T-cell (primary cell): ENCODE results near the gene DLAT. TPM values are rescaled to one million over a fixed set of nuclear protein-coding genes. Genes with fewer than 3 reads are reported as not detected.
"Not testable (repeated sequence)": the region's sequence is repeated elsewhere in the genome, so short reads cannot be mapped to it uniquely, and the experiment has no call there.

Experiments
- ATAC-seq, 4 experiments: fragments of 200-7000 bp in 3 of 4; fragments of 150-1000 bp in 1 of 4; cut with Tn5 transposase; replicated peaks in 1 of 4; 1 replicate in 3 of 4; 2 replicates in 1 of 4; pipeline ENCODE4 v1.10.0; 2021; ENCODE audit warnings: moderate library complexity in 3 of 4, mild to moderate bottlenecking in 2 of 4, moderate number of reproducible peaks in 1 of 4
- CTCF ChIA-PET, 2 donors: fragments of 300-600 bp; sonication (Branson Sonifier 250); formaldehyde crosslinking; loops; one replicate each; lab custom pipeline; 2022; ENCODE audit warnings: antibody characterized with exemption in 2 of 2; lab: Charles Lee
- POLR2A ChIA-PET, 2 donors: fragments of 300-600 bp; sonication (Branson Sonifier 250); formaldehyde crosslinking; loops; one replicate each; lab custom pipeline; 2022; ENCODE audit warnings: antibody characterized with exemption in 2 of 2; lab: Charles Lee
- DNase-seq, 35 experiments: peaks; one replicate each; pipeline versions ENCODE4 v3.0.0 to v3.0.0-alpha.2; 2013 to 2023
- H3K27ac ChIP-seq: one replicate; pipeline ENCODE4 v1.5.1; 2013; ENCODE audit warnings: low read length
- H3K27me3 ChIP-seq, 2 experiments: replicated peaks in 1 of 2; 1 replicate in 1 of 2; 2 replicates in 1 of 2; pipeline versions ENCODE4 v1.6.1 to v1.7.0; 2013; ENCODE audit warnings: low read length in 1 of 2, mixed read lengths in 1 of 2; ENCODE audit not compliant: control insufficient read depth in 2 of 2, insufficient read depth in 2 of 2; ENCODE audit errors: extremely low read depth in 1 of 2
- H3K36me3 ChIP-seq, 2 donors: 1 replicate in 1 of 2; 2 replicates in 1 of 2; pipeline versions ENCODE4 v1.6.1 to v1.7.0; 2013; ENCODE audit warnings: low read length in 1 of 2; ENCODE audit not compliant: control insufficient read depth in 2 of 2, insufficient read depth in 1 of 2; ENCODE audit errors: extremely low read depth in 1 of 2
- H3K4me1 ChIP-seq, 2 experiments: 1 replicate in 1 of 2; 2 replicates in 1 of 2; pipeline versions ENCODE4 v1.6.1 to v1.7.0; 2013; ENCODE audit warnings: low read length in 2 of 2, mixed read lengths in 1 of 2; ENCODE audit not compliant: insufficient read depth in 2 of 2, control insufficient read depth in 1 of 2; ENCODE audit errors: extremely low read depth in 1 of 2
- H3K4me3 ChIP-seq, 2 donors: 1 replicate in 1 of 2; 2 replicates in 1 of 2; pipeline versions ENCODE4 v1.5.1 to v1.7.0; 2013; ENCODE audit warnings: mild to moderate bottlenecking in 2 of 2, low read length in 1 of 2, moderate library complexity in 1 of 2; ENCODE audit not compliant: control insufficient read depth in 1 of 2; ENCODE audit errors: extremely low read depth in 1 of 2
- H3K9me3 ChIP-seq: 2 replicates; pipeline ENCODE4 v1.7.0; 2013
- H3K27ac Mint-ChIP-seq, 2 donors: one replicate each; pipeline ENCODE4 v1.8.0; 2020 to 2021; ENCODE audit warnings: mild to moderate bottlenecking in 2 of 2, mixed read lengths in 2 of 2
- H3K27me3 Mint-ChIP-seq, 2 donors: one replicate each; pipeline ENCODE4 v1.8.0; 2021 to 2022; ENCODE audit warnings: mixed read lengths in 2 of 2
- H3K36me3 Mint-ChIP-seq: one replicate; pipeline ENCODE4 v1.8.0; 2021; ENCODE audit warnings: mixed read lengths
- H3K4me1 Mint-ChIP-seq, 3 donors: one replicate each; pipeline ENCODE4 v1.8.0; 2020 to 2022; ENCODE audit warnings: mixed read lengths in 3 of 3, mild to moderate bottlenecking in 1 of 3
- H3K4me3 Mint-ChIP-seq, 3 donors: one replicate each; pipeline ENCODE4 v1.8.0; 2020 to 2022; ENCODE audit warnings: mild to moderate bottlenecking in 3 of 3, mixed read lengths in 3 of 3, moderate library complexity in 3 of 3
- H3K9me3 Mint-ChIP-seq, 3 donors: one replicate each; pipeline ENCODE4 v1.8.0; 2020 to 2022; ENCODE audit warnings: mixed read lengths in 3 of 3
- WGBS: methylation state at CpG from one replicate; pipeline ENCODE4 v1.1.5; 2013; ENCODE audit warnings: missing lambda C conversion rate; ENCODE audit not compliant: insufficient coverage; 5-methylcytosine and 5-hydroxymethylcytosine counted together
- total RNA-seq, 35 experiments: library from RNA in 6 of 35; stranded (reverse) in 6 of 35; fragments of 120-200 nt in 1 of 35; gene quantifications; one replicate each; pipeline versions ENCODE4 v1.2.1 to v1.2.4 and lab custom pipeline; 2013 to 2026

DLAT gene
- total RNA-seq, 5 donors from 2014 or later (not counting 1 experiment from before 2014, with no cell fraction given), result 13.4 to 19.8 (median 18.7) TPM

- WGBS, result 91% methylated on average over 4 of the region's 5 CpGs
- POLR2A ChIA-PET, result no interaction called here
Observed at GRCh38 chr11:111986589-111986988, 38.6 kb upstream of the DLAT start.

GRCh38 chr11:111990381-111990780 lies 34.8 kb upstream of the DLAT start:
- Histone ChIP-seq H3K4me3 (no peak overlapping the region), H3K27ac (no peak overlapping the region), H3K36me3 (no peaks in the 10 kb centered on the region), H3K4me1 (no peaks in the 10 kb centered on the region), H3K9me3 (no peaks in the 10 kb centered on the region), H3K27me3 (no peaks in the 10 kb centered on the region)
- CTCF ChIA-PET, result interaction anchor here in 1 of 2 donors (1.3 kb wide), 1 partner anchor 10 kb away, joined by 3 read pairs; no protein-coding TSS in a partner anchor
- no CpG with 5 or more reads among the region's 6 CpGs for WGBS
- H3K4me1 Mint-ChIP-seq, result no peaks in the 10 kb centered on the region
- no peaks in the 10 kb centered on the region for H3K36me3 Mint-ChIP-seq
- ATAC-seq (no peak), DNase-seq (no peak)
- H3K27ac Mint-ChIP-seq, result no peak overlapping the region
- no peak overlapping the region for H3K4me3 Mint-ChIP-seq
- POLR2A ChIA-PET, result interaction anchor here in 1 of 2 donors (0.6 kb wide), 1 partner anchor 64 kb away, joined by 4 read pairs; no protein-coding TSS in a partner anchor
- no peaks in the 10 kb centered on the region for H3K9me3 Mint-ChIP-seq
- no peaks in the 10 kb centered on the region for H3K27me3 Mint-ChIP-seq

More at GRCh38 chr11:111986589-111986988, 38.6 kb upstream of the DLAT start:
- H3K36me3 Mint-ChIP-seq, result no peaks in the 10 kb centered on the region
- H3K9me3 Mint-ChIP-seq, result no peaks in the 10 kb centered on the region
- H3K27ac Mint-ChIP-seq, result no peak overlapping the region
- H3K4me1 ChIP-seq, result no peaks in the 10 kb centered on the region
- no peak for DNase-seq
- CTCF ChIA-PET, result interaction anchor here in 1 of 2 donors (0.6 kb wide), 1 partner anchor 54 kb away, joined by 10 read pairs; no protein-coding TSS in a partner anchor
- no peak overlapping the region for H3K4me3 Mint-ChIP-seq
- H3K27me3 Mint-ChIP-seq, result no peaks in the 10 kb centered on the region
- H3K4me3 ChIP-seq, result no peak overlapping the region
- H3K36me3 ChIP-seq, result no peaks in the 10 kb centered on the region
- peaks cover 0 to 5% (median 0%) of the 10 kb centered on the region in 3 donors for H3K4me1 Mint-ChIP-seq
- H3K27ac ChIP-seq, result no peak overlapping the region
- ATAC-seq, result no peak
- H3K27me3 ChIP-seq, result no peaks in the 10 kb centered on the region
- H3K9me3 ChIP-seq, result no peaks in the 10 kb centered on the region

GRCh38 chr11:111992206-111992855 lies 32.9 kb upstream of the DLAT start:
- Histone ChIP-seq H3K9me3 (no peaks in the 10 kb centered on the region), H3K4me1 (no peaks in the 10 kb centered on the region), H3K36me3 (no peaks in the 10 kb centered on the region), H3K27me3 (no peaks in the 10 kb centered on the region), H3K4me3 (no peak overlapping the region), H3K27ac (no peak overlapping the region)
- ATAC-seq (no peak), DNase-seq (no peak)
- Mint-ChIP-seq H3K4me3 (no peak overlapping the region), H3K27me3 (no peaks in the 10 kb centered on the region), H3K4me1 (no peaks in the 10 kb centered on the region), H3K27ac (no peak overlapping the region), H3K9me3 (no peaks in the 10 kb centered on the region), H3K36me3 (no peaks in the 10 kb centered on the region)
- ChIA-PET POLR2A (no interaction called here), CTCF (no interaction called here)
- WGBS, result 70% methylated on average over 1 of the region's 3 CpGs

DNA sequence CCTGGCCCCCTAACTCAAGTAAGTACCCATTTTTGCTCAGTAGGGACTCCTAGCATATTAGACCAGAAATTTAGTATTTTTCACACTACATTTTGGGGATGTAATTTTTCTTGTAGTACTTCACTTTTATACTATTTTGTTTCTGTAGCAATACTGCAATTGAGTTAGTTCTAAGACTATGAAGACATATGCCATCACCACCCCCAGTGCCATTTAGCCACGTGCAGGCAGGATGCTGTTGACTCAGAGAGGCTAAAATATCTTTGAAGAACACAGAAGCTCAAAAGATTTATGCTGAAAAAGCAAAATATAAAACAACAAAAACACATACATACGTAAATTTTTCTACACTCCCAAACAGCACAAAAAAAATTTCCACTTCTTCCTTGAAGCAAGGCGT lies 29.1 kb upstream of the DLAT start:
- no peak overlapping the region for H3K4me3 Mint-ChIP-seq
- Histone ChIP-seq H3K9me3 (no peaks in the 10 kb centered on the region), H3K36me3 (no peaks in the 10 kb centered on the region), H3K27me3 (no peaks in the 10 kb centered on the region), H3K4me3 (no peak overlapping the region), H3K4me1 (no peaks in the 10 kb centered on the region), H3K27ac (no peak overlapping the region)
- ATAC-seq (no peak), DNase-seq (no peak)
- no peak overlapping the region for H3K27ac Mint-ChIP-seq
- H3K27me3 Mint-ChIP-seq, result peaks cover 0 to 4% of the 10 kb centered on the region in 2 donors
- ChIA-PET CTCF (interaction anchor here in 1 of 2 donors (1.1 kb wide), 1 partner anchor 14 kb away, joined by 3 read pairs; no protein-coding TSS in a partner anchor), POLR2A (interaction anchor here in 1 of 2 donors (0.7 kb wide), 1 partner anchor 60 kb away, joined by 3 read pairs; no protein-coding TSS in a partner anchor)
- no peaks in the 10 kb centered on the region for H3K36me3 Mint-ChIP-seq
- no peaks in the 10 kb centered on the region for H3K9me3 Mint-ChIP-seq
- H3K4me1 Mint-ChIP-seq, result peaks cover 4 to 6% (median 6%) of the 10 kb centered on the region in 3 donors
- no CpG with 5 or more reads among the region's 3 CpGs for WGBS

- not testable (repeated sequence) for ATAC-seq, H3K4me1 Mint-ChIP-seq, H3K4me1 ChIP-seq, DNase-seq, H3K4me3 ChIP-seq, H3K27ac ChIP-seq, H3K27ac Mint-ChIP-seq, H3K36me3 Mint-ChIP-seq, H3K27me3 ChIP-seq, H3K36me3 ChIP-seq, H3K27me3 Mint-ChIP-seq, H3K9me3 Mint-ChIP-seq, H3K9me3 ChIP-seq, H3K4me3 Mint-ChIP-seq
- POLR2A ChIA-PET, result interaction anchor here (0.7 kb wide), 2 partner anchors 119 to 639 kb away, joined by 3 to 4 read pairs; no protein-coding TSS in a partner anchor
- WGBS, result 89% methylated on average over 1 of the region's 5 CpGs
- CTCF ChIA-PET, result interaction anchor here in 1 of 2 donors (1.1 kb wide), 1 partner anchor 15 kb away, joined by 3 read pairs; no protein-coding TSS in a partner anchor
Observed at GRCh38 chr11:111996669-111997068, 28.5 kb upstream of the DLAT start.

DNA sequence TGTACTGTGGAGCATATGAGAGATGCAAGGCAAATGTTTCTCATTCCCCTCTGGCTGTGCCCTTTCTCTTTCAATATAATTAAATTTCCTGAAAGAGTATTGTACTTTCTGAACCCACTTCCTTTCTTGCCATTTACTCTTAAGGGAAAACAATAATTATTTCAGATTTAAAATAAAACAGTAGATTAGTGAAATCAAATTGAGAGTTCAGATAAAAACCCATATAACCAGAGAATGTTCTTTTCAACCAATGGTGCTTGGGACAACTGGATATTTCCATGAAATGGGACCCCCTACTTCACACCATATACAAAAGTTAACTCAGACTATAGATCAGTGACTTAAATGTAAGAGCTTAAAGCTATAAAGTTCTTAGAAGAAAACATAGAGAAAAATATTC lies 26.1 kb upstream of the DLAT start:
- Histone ChIP-seq H3K36me3 (no peaks in the 10 kb centered on the region), H3K27ac (no peak overlapping the region), H3K9me3 (no peaks in the 10 kb centered on the region), H3K4me3 (no peak overlapping the region), H3K4me1 (no peaks in the 10 kb centered on the region), H3K27me3 (peaks cover 0 to 4% of the 10 kb centered on the region in 2 experiments)
- Mint-ChIP-seq H3K4me3 (no peak overlapping the region), H3K27me3 (peaks cover 0 to 4% of the 10 kb centered on the region in 2 donors), H3K36me3 (no peaks in the 10 kb centered on the region), H3K9me3 (no peaks in the 10 kb centered on the region), H3K4me1 (peaks cover 4 to 6% (median 6%) of the 10 kb centered on the region in 3 donors), H3K27ac (no peak overlapping the region)
- ATAC-seq (no peak), DNase-seq (no peak)
- CTCF ChIA-PET, result interaction anchor here in 1 of 2 donors (1.0 kb wide), 1 partner anchor 60 kb away, joined by 3 read pairs; no protein-coding TSS in a partner anchor
- POLR2A ChIA-PET, result no interaction called here
